OCI-LY7 (cell line): ENCODE data around the gene MARCOL. TPM values are rescaled to one million over a fixed set of nuclear protein-coding genes. Genes with fewer than 3 reads are reported as not detected.

Source experiments
- BruUV-seq: library from RNA; stranded (reverse); fragments of 400-500 nt; replicated peaks from 2 replicates; lab custom pipeline; 2021; lab: Mats Ljungman, UMichigan
- CTCF ChIA-PET: fragments of 300-600 bp; sonication (Branson Sonifier 250); formaldehyde crosslinking; loops from one replicate; lab custom pipeline; 2022; ENCODE audit warnings: antibody characterized with exemption; ENCODE audit not compliant: unreplicated experiment; lab: Charles Lee
- POLR2A ChIA-PET: fragments of 300-600 bp; sonication (Branson Sonifier 250); formaldehyde crosslinking; loops from one replicate; lab custom pipeline; 2022; ENCODE audit warnings: antibody characterized with exemption; lab: Charles Lee
- DNase-seq: peaks from one replicate; pipeline ENCODE4 v3.0.0-alpha.2; 2015; ENCODE audit warnings: low spot score
- H2AFZ ChIP-seq: fragments of 200-600 bp; sonication (generic), shearing (Covaris generic); 2 replicates; pipeline ENCODE4 v1.6.1; 2014; ENCODE audit warnings: mild to moderate bottlenecking, antibody characterized with exemption, low read length, moderate library complexity
- H3K27ac ChIP-seq: fragments of 200-600 bp; sonication (generic); 2 replicates; pipeline ENCODE4 v1.5.1; 2014; ENCODE audit warnings: mixed run types, low read depth, mild to moderate bottlenecking, moderate library complexity, low read length, inconsistent platforms; ENCODE audit not compliant: poor library complexity, severe bottlenecking
- H3K36me3 ChIP-seq: fragments of 200-600 bp; sonication (generic); 2 replicates; pipeline ENCODE4 v1.6.1; 2014; ENCODE audit warnings: mild to moderate bottlenecking, antibody characterized with exemption, low read length, moderate library complexity, mixed read lengths; ENCODE audit not compliant: insufficient read depth
- H3K4me1 ChIP-seq: fragments of 200-600 bp; sonication (generic); 2 replicates; pipeline ENCODE4 v1.5.1; 2014; ENCODE audit warnings: mild to moderate bottlenecking, low read length; ENCODE audit not compliant: insufficient read depth, poor library complexity, severe bottlenecking
- H3K4me2 ChIP-seq: fragments of 200-600 bp; sonication (generic); 2 replicates; pipeline ENCODE4 v1.6.1; 2014; ENCODE audit warnings: mild to moderate bottlenecking, low read length
- H3K4me3 ChIP-seq: fragments of 200-600 bp; sonication (generic); 2 replicates; pipeline ENCODE4 v1.5.1; 2014; ENCODE audit warnings: mild to moderate bottlenecking, low read depth, low read length; ENCODE audit not compliant: poor library complexity, severe bottlenecking
- H3K79me2 ChIP-seq: fragments of 200-600 bp; sonication (generic); 2 replicates; pipeline ENCODE4 v1.6.1; 2016; ENCODE audit warnings: low read depth, mild to moderate bottlenecking, low read length, moderate library complexity, mixed read lengths; ENCODE audit not compliant: insufficient read depth
- H3K9me2 ChIP-seq: fragments of 200-600 bp; sonication (generic); 2 replicates; pipeline ENCODE4 v1.6.1; 2016; ENCODE audit warnings: mild to moderate bottlenecking, low read length, mixed read lengths; ENCODE audit not compliant: insufficient read depth
- H3K9me3 ChIP-seq: fragments of 200-600 bp; sonication (generic); 2 replicates; pipeline ENCODE4 v1.6.1; 2014; ENCODE audit warnings: mild to moderate bottlenecking, mixed run types, low read length, mixed read lengths
- H4K20me1 ChIP-seq: fragments of 200-600 bp; sonication (generic); 2 replicates; pipeline ENCODE4 v1.6.1; 2014; ENCODE audit warnings: mild to moderate bottlenecking, antibody characterized with exemption, low read length, moderate library complexity, mixed read lengths; ENCODE audit not compliant: insufficient read depth
- CTCF ChIP-seq: fragments of 200-600 bp; sonication (generic); conservative IDR thresholded peaks from 2 replicates; pipeline ENCODE4 v1.5.1; 2014; ENCODE audit warnings: mild to moderate bottlenecking, antibody characterized with exemption, low read length, moderate library complexity, mixed read lengths
- EZH2phosphoT487 ChIP-seq: fragments of 200-600 bp; sonication (generic); IDR thresholded peaks from 2 replicates; pipeline ENCODE4 v1.6.1; 2018; ENCODE audit warnings: low read depth, borderline replicate concordance, mild to moderate bottlenecking, mixed run types, antibody characterized with exemption, low read length, moderate library complexity, mixed read lengths
- intact Hi-C: fragments of 100-400 bp; cut with micrococcal nuclease; formaldehyde crosslinking; loops from one replicate; pipeline ENCODE4 v1.10.0; 2022; ENCODE audit not compliant: unreplicated experiment
- total RNA-seq, 2 experiments: library from RNA; depleted of rRNA in 1 of 2; stranded (reverse); fragments of >200 nt in 1 of 2; shearing (Covaris generic) in 1 of 2; gene quantifications; 2 replicates each; pipeline ENCODE4 v1.2.3, GENCODE V29; 2014 to 2022

Gene MARCOL
- total RNA-seq, 2 experiments from 2014 or later = not detected

GRCh38 chr5:148248894-148249293 is 10.6 kb downstream of the MARCOL start:
- H3K9me3 ChIP-seq = no peaks in the 10 kb centered on the region; the same call in 1 of the 2 replicates
- intact Hi-C loops = no loop called here
- no peaks in the 10 kb centered on the region for H3K9me2 ChIP-seq
- DNase-seq = no peak
- CTCF ChIA-PET = no interaction called here
- H3K4me1 ChIP-seq = no peaks in the 10 kb centered on the region
- no TSS peak for BruUV-seq
- TF ChIP-seq EZH2phosphoT487 (no peak), CTCF (no peak)
- POLR2A ChIA-PET = interaction anchor here (0.8 kb wide), 1 partner anchor 110 kb away, joined by 3 read pairs; no protein-coding TSS in a partner anchor
- H3K79me2 ChIP-seq = no peaks in the 10 kb centered on the region
- no peak overlapping the region for H3K4me3 ChIP-seq
- H4K20me1 ChIP-seq = no peaks in the 10 kb centered on the region
- H2AFZ ChIP-seq = no peak overlapping the region
- H3K36me3 ChIP-seq = no peaks in the 10 kb centered on the region
- H3K27ac ChIP-seq = no peak overlapping the region
- H3K4me2 ChIP-seq = no peak overlapping the region

- no peak overlapping the region for H3K4me3 ChIP-seq
- no peak overlapping the region for H3K27ac ChIP-seq
- ChIA-PET POLR2A (interaction anchor here (0.6 kb wide), 1 partner anchor 408 kb away, joined by 3 read pairs; no protein-coding TSS in a partner anchor), CTCF (no interaction called here)
- no peaks in the 10 kb centered on the region; the same call in 1 of the 2 replicates for H3K9me3 ChIP-seq
- no peaks in the 10 kb centered on the region for H3K79me2 ChIP-seq
- no peak overlapping the region for H3K4me2 ChIP-seq
- intact Hi-C loops = no loop called here
- no TSS peak for BruUV-seq
- TF ChIP-seq EZH2phosphoT487 (no peak), CTCF (no peak)
- H4K20me1 ChIP-seq = no peaks in the 10 kb centered on the region
- no peak for DNase-seq
- H3K9me2 ChIP-seq = no peaks in the 10 kb centered on the region
- no peak overlapping the region for H2AFZ ChIP-seq
- H3K4me1 ChIP-seq = no peaks in the 10 kb centered on the region
- H3K36me3 ChIP-seq = no peaks in the 10 kb centered on the region
Measured at GRCh38 chr5:148255456-148255855, 17.1 kb downstream of the MARCOL start.

- Histone ChIP-seq H2AFZ (no peak overlapping the region), H3K4me1 (no peaks in the 10 kb centered on the region), H3K4me3 (no peak overlapping the region), H3K9me3 (no peaks in the 10 kb centered on the region), H3K4me2 (no peak overlapping the region), H3K36me3 (no peaks in the 10 kb centered on the region), H3K79me2 (no peaks in the 10 kb centered on the region), H3K27ac (no peak overlapping the region), H4K20me1 (no peaks in the 10 kb centered on the region), H3K9me2 (no peaks in the 10 kb centered on the region)
- intact Hi-C loops = no loop called here
- no peak for TF ChIP-seq CTCF
- no peak for TF ChIP-seq EZH2phosphoT487
- POLR2A ChIA-PET = no interaction called here
- CTCF ChIA-PET = no interaction called here
- no peak for DNase-seq
- BruUV-seq = no TSS peak
Measured at GRCh38 chr5:148259288-148259687, 21.0 kb downstream of the MARCOL start.
